GM21576 (cell line): ENCODE results near the gene UPP2.

Experiments used
- ATAC-seq: cut with Tn5 transposase; IDR thresholded peaks from one replicate; pipeline ENCODE4 v1.9.1; 2021; ENCODE audit warnings: mild to moderate bottlenecking, moderate library complexity; ENCODE audit not compliant: unreplicated experiment

Gene UPP2

DNA sequence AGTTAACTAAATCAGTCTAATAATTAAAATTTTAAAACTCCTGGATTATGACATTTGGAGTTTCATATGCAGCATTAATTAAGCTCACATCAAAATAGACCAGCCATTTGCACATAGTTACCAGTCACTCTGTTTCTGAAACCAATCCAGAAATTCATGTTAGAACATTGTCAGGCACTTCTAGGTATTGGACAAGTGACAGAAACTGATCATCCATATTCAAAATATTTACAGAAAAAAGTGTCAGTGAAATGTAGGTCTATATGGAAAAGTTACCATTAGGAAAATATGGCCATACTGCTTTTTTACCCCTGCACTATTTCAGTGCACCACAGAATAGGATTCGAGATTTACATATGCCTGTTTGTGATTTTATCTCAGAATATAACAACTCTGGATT is 33.4 kb downstream of the UPP2 start:
- no peak for ATAC-seq

DNA sequence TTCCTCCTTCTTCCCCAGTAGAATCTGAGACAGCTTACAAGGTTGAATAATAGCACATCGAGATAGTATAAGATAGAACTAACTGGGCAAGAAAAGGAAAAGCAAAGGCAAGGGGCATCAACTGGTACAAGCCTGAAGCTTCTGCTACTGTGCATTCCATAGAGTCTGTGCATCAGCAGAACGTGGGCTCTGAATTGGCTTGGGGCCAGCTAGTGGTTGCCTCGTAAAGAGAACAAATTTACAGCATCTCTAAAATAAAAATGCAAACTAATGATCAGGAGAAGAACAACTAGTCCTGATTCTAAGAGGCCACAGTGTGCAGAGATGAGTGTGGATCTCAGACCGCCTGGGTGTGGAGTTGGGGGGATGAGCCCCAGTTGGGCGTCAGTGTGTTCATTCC is 36.6 kb downstream of the UPP2 start:
- no peak for ATAC-seq

DNA sequence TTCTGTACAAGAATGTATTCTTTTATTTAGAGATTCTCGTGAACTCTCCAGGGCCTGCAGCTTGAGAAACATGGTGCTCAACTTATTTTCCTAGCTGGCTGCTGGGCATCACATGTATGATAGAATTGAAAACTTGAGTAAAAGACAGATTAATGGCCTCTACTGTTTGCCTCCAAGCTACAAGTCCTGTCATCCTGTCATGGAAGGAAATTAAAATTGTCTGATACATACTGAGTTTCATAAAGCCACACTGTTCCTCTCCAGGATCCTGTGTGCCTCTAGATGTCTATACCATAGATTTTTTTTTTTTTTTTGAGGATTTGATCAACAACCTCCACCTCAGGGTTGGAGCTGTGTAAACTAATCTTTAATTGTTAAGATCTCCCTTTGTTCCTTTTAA is 38.5 kb downstream of the UPP2 start:
- ATAC-seq, result no peak

DNA sequence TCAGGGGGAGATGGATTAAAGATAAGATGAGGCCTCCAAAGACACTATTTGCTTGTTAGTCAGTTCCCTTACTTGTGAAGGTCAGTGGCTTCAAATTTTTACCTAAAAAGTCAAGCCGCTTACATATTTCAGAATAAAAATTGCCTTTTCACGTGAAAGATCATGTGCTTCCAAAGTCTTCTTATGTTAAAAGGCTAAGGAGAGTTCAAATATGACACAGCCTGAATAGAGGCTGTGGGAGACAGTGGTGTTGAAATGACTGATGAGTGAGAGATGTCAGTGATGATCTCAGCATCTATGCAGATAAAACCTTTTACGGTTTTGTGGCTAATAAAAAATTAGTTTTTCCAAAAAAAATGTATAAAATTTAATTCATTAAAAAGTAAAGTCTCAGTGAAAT is 40.5 kb downstream of the UPP2 start:
- ATAC-seq, result no peak

DNA sequence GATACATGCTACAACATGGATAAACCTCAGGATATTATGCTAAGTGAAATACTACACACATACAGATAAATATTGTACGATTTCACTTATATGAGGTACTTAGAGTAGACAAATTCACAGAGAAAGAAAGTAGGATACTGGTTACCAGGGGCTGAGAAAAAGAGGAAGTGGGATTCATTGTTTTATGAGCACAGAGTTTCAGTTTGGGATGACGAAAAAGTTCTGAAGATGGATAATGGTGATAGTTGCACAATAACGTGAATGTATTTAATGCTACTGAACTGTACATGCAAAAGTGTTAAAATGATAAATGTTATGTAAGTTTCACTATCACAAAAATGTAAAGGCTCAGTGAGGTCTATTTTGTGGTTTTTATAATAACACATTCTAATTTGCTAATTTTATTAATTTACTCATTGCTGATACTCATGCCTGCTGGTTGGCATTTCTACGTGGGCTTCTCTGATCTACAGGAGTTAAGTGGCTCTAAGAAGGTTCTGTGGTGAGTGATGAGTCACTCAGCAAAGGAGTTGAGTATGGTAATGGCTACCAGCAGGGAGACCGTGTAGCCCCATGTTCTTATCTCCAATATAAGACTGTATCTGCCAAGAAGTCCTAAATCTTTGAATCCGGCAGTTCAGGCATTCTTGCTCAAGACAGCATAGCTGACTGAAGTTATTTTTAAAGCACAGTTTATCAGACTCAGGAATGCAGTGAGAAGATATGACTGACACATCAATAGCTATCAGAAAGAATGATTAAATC is 41.1 kb downstream of the UPP2 start:
- ATAC-seq, result no peak

DNA sequence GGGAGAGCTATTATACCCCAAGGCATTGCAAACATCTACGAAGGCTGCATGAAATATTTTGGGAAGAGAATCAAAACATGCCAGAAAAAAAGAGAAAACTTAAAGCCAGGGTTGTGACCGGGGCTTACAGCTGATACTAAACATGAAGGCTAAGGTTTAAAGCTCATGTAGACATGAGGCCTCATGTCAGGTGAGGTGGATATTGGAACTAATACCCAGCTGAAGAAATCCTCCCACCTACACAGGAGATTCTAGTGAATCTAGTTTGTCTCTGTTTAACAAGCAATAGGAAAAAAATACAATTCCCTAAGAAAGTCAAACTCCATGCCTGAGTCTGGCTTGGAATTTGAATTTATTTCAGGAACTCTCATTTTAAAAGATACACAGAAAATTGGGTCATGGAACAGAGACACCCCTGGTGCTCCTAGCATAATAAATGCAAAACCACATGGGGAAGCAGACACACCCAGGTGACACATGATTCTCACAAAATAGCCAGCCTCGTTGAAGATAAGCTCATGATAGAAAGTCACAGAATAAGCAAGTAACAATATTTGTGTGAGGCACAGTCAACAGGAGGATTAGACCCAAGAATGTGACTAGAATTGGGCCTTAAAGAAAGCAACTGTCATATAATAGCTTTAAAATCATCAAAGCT is 42.2 kb downstream of the UPP2 start:
- no peak for ATAC-seq

DNA sequence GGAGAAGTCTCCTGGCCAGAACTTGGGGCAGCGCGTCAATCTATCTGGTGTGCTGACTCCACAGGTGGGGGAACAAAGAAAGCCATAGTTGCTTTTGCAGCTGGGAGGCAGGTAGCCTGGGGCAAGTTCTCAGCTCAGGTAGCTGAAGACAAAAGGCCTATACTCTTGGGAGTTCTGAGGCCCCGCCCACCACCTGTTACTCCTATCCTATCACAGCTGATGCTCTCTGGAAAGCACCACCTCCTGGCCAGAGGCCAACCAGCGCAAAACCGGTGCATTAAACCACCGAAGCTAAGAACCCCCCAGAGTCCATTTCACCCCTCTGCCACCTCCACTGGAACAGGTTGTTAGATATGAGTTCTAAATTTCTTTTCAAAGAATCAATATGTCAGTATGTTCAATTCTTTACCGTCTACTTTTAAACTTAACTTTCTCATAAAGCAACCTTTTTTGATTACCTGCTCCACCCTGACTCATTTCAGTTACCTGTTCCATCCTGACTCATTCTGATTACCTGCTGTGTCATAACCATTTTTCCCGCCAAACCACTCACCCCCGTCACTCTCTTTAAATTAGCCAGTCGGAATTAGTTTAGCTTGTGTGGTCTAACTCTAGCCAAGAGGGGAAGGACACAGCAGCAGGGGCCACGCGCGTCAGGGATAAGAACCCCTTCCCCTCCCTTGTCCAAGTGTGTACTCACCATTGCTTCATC is 43.4 kb downstream of the UPP2 start:
- ATAC-seq, result no peak

DNA sequence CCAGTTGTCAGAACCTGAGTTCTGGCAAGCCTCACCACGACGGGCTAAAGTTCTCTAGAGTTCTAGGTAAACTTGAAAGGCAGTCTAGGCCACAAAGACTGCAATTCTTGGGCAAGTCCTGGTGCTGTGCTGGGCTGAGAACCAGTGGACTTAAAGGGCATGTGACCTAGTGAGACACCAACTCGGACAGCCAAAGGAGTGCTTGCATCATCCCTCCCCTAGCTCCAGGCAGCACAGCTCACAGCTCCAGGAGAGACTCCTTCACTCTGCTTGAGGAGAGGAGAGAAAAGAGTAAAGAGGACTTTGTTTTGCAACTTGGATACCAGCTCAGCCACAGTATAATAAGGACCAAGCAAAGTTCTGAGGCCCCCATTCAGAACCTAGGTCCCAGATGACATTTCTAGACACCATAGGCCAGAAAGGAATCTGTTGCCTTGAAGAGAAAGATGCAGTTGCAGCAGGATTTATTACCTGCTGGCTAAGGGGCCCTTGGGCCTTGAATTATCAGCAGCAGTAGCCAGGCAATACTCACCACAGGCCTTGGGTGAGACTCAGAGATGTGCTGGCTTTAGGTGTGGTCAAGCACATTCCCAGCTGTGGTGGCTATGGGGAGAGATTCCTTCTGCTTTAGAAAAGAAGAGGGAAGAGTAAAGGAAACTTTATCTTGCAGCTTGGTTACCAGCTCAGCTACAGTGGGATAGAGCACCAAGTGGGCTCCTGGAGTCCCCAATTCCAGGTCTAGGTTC is 51.8 kb downstream of the UPP2 start:
- no peak for ATAC-seq

DNA sequence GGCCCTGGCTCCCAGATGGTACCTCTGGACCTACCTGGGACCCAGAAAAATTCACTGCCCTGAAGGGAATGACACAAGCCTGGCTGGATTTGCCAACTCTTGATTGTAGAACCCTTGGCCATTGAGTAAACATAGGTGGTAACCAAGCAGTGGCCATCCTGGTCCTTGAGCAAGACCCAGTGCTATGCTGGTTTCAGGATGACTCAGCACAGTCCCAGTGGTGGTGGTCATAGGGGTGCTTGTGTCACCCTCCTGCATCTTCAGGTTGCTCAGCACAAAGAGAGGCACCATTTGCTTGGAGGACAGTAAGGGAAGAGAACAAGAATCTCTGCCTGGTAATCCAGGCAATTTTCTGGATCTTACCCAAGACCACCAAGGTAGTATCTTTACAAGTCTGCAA is 52.9 kb downstream of the UPP2 start:
- no peak for ATAC-seq

DNA sequence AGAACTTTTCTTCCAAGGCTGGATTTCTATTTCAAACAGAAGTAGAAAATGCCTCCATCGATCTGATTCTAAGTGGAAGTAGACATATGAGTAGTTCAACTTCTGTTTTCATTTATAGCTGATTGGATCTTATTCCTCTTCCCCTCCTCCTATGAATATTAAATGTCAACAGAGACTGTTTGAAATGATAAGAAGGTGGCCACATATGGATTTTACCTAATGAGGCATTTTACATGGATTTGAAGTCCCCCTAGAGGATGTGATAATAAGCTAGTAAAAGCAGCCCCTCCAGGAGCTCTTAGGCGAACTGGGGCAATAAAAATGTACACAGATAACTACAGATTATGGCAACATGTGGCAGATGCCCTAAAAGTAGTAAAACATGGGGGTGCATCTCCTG is 71.0 kb downstream of the UPP2 start:
- no peak for ATAC-seq

DNA sequence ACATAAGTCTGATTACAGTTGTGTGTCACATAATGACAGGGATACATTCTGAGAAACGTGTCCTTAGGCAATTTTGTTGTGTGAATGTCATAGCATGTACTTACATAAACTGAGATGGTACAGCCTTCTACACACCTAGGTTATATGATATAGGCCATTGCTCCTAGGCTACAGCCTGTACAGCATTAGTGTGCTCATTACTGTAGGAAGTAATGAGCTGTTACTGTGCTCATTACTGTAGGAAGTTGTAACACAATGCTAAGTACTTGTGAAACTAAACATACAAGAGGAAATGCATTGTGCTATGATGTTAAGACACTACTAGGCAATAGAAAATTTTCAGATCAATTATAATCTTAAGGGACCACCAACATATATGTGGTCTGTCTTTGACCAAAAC is 72.8 kb downstream of the UPP2 start:
- ATAC-seq, result no peak

DNA sequence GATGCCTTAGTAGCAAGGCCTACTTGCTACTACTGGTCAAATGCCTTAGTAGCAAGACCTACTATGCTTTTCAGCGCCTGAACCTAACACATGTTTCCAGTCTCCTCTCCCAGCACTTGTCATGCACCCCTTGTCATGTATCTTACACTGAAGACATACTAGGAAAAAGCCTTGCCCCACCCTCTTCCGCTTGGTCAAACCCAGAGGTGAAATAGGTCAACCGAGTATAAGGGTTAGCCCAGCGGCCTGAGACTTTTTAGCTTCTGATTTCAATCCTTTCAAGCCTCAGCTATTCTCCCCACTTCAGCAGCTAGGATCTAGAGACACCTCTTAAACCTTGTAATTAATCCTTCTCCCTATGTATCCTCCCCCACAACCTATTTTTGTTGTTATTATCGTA is 73.3 kb downstream of the UPP2 start:
- ATAC-seq, result no peak

DNA sequence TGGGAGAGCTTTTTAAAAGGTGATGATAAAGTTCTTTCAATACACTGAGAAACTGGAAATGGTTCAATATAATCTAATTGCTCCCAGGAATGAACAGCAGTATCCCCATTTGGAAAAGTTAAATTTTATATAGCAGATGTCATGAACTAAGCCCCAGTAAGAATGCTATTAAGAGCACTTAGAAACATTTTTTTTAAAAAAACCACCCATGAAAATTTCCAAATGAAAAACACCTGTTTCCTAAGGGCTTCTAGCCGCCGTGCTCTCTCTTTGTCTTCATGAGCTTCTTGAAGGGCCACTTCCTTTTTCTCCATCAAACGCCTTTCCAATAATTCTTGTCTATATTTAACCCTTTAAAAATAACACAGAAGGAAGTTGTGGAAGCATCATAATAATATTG is 77.0 kb downstream of the UPP2 start:
- no peak for ATAC-seq

DNA sequence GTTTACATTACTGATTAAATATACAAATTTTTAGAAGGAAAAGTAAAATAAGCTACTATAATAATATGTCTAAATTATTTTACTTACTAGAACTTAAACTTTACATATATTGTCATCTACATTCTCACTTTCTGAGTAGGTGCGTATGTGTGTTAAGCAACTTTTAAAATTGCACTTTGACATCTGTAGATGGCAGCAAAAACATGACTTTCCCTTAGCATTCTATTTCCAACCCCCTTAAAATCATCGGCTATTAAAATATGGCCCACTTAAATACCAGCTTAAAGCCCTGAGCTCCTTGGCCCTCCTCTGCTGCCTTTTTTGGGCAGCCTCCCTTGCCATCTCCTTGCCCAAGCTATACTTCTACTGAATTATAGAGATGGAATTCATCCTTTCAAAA is 78.0 kb downstream of the UPP2 start:
- no peak for ATAC-seq

DNA sequence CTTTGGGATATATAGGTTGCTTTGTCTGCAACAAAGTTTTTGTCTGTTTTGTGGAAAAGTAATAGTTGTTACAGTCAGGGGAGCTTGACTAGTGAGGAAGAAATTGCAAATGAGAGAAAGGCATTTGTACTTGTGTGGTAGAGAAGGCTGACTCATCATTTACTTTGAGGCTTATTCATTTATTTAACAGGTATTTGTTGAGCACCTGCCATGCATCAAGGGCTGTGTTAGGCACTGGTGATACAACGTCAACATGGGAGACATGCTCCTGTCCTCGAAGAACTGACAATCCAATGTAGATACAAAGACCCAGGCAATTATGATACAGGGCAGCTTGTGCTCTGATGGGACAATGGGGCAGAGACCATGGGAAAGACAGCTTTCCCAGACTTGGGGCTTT is 79.5 kb downstream of the UPP2 start:
- no peak for ATAC-seq

DNA sequence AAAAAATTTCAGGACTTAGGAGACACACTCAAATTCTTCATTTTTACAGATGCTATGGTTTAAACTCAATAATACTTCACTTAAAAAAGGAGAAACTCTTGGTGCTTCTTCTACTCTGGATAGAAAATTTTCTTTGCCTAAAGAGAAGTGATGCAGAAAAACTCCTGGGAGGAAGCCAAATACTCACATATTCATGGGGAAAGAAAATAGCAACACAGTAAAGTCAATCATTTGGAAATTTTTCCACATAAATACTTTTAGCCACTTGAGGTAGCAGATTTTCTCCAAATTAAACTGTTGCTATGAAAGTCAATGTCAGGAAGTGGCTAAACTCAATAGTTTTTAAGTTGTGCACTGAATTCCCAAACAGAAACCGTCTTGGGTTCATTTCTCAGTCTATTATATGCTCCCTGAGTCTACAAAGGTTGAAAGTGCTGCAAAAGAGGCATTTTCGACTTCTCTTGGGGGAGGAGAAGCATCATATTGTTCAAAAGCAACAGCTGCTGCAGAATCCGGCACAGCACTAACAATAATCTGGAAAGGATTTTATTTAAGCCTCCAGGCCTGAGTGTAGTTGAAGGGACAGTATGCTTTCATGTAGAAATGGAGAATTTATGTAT is 81.1 kb downstream of the UPP2 start:
- ATAC-seq, result no peak

DNA sequence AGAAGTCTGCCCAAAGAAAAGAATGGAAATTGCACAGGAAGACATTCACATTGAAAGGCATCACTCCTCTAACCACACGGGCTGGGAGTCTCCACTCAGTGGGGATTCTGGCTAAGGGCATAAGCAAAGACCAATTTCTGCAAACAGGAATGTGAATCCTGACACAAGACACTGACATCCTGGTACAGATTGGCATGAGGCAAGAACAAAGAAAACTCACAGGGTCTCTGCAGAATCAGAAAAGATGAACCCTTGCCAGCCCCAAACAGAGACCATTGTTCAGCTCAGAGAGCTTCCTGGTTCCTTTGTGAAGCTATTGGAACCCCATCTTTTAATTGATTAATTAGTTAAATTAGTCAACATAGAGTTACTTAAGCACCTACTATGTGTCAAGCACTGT is 82.3 kb downstream of the UPP2 start:
- ATAC-seq, result no peak

DNA sequence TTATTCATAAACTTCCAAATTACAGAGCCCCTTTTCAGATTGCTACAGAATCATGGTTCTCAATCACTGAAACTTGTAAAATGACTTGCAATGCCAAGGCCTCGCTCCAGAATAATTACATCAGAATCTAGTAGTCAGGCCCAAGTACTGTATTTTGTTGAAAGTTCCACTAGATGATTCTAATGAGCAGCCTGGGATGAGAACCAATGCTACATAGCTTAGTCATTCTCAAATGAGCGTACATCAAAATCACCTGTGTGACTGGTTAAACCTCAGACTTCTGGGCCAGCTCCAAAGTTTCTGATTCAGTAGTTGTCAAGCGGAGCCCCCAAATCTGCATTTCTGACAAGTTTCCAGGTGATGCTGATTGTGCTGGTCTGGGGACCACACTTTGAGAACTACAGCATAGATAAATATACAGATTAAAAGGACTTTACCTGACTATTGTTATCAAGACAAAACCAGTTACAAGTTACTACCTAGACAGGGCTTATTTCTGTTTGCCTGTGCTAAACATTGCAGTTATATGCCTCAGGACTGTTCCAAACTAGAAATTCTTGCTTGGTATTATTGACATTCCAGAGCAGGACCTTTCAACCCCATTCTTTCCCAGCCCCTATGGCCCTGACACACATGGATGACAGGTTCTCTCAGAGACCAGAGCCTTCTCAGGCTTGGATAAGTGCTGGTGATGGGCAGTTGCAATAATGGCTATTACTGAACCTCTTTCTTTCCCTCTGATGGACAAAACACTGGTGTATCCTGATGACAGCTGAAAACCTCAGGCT is 83.1 kb downstream of the UPP2 start:
- no peak for ATAC-seq
